Measurements from ENCODE around the gene THNSL1.

Gene THNSL1

DNA sequence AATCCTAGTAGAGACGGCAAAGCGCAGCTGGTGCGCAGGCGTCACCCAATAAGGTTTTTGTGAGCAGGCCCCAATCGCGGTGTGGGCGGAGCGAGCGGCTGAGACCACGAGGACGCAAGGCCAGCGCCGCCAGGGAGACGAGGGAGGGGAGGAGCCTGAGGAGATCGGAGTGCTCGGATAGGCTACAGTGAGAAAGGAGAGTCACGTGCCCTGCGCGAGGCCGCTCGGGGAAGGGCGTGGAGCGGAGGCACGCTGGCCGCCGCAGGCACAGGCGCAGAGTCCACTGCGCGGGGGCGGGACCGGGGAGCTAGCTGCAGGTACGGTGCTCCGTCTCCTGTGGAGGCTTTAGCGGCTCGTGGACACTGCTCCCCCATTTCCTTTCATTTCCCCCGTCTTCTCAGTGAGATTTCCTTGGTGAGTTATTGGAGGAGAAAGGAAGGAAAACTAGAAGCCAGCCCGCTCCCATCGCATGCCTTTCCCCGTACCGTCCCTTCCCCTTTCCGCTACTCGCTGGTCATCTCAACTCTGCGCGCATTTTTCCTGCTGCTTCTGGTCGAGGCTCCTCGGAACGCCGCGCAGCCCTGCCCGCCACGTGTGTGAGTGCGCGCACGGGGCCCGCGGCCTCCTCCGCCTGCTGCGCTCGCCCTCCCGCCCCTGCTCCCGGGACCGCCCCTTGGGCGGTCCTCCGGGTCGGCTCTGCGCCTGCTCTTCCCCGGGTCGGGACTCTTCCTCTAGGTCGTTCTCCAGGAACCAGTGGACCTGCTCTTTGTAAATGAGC, at the start of gene THNSL1 (continued):
- TF ChIP-seq, protein P1, sequence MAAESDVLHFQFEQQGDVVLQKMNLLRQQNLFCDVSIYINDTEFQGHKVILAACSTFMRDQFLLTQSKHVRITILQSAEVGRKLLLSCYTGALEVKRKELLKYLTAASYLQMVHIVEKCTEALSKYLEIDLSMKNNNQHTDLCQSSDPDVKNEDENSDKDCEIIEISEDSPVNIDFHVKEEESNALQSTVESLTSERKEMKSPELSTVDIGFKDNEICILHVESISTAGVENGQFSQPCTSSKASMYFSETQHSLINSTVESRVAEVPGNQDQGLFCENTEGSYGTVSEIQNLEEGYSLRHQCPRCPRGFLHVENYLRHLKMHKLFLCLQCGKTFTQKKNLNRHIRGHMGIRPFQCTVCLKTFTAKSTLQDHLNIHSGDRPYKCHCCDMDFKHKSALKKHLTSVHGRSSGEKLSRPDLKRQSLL (tag by site-specific recombination; IDR thresholded peaks at IDR 0.05) = 0 out of 2 replicates have a peak, but pooled peaks have one; percentile 45
- peak; percentile 69; the same call in 1 of the 2 replicates for TF ChIP-seq ZNF394 (tag by site-specific recombination; IDR thresholded peaks at IDR 0.05; ENCODE audit: borderline replicate concordance)
- no peak for TF ChIP-seq ZNF548 (tag by site-specific recombination; IDR thresholded peaks at IDR 0.05)
- TF ChIP-seq ZNF335 (tag by site-specific recombination; conservative IDR thresholded peaks at IDR 0.05) = peak; percentile 90
- TF ChIP-seq ZXDB (tag by site-specific recombination; IDR thresholded peaks at IDR 0.05) = peak; percentile 98
- peak; percentile 83; the same call in 1 of the 2 replicates for TF ChIP-seq KLF8 (tag by site-specific recombination; IDR thresholded peaks at IDR 0.05)
- TF ChIP-seq, protein P2, sequence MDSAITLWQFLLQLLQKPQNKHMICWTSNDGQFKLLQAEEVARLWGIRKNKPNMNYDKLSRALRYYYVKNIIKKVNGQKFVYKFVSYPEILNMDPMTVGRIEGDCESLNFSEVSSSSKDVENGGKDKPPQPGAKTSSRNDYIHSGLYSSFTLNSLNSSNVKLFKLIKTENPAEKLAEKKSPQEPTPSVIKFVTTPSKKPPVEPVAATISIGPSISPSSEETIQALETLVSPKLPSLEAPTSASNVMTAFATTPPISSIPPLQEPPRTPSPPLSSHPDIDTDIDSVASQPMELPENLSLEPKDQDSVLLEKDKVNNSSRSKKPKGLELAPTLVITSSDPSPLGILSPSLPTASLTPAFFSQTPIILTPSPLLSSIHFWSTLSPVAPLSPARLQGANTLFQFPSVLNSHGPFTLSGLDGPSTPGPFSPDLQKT (IDR thresholded peaks at IDR 0.05; ENCODE audit: borderline replicate concordance, low read depth, low read length) = no peak
- TF ChIP-seq, protein P3, sequence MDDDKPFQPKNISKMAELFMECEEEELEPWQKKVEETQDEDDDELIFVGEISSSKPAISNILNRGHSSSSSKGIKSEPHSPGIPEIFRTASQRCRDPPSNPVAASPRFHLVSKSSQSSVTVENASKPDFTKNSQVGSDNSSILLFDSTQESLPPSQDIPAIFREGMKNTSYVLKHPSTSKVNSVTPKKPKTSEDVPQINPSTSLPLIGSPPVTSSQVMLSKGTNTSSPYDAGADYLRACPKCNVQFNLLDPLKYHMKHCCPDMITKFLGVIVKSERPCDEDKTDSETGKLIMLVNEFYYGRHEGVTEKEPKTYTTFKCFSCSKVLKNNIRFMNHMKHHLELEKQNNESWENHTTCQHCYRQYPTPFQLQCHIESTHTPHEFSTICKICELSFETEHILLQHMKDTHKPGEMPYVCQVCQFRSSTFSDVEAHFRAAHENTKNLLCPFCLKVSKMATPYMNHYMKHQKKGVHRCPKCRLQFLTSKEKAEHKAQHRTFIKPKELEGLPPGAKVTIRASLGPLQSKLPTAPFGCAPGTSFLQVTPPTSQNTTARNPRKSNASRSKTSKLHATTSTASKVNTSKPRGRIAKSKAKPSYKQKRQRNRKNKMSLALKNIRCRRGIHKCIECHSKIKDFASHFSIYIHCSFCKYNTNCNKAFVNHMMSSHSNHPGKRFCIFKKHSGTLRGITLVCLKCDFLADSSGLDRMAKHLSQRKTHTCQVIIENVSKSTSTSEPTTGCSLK (tag by site-specific recombination; IDR thresholded peaks at IDR 0.05) = no peak
- TF ChIP-seq ZSCAN23 (tag by site-specific recombination; IDR thresholded peaks at IDR 0.05) = no peak; the same call in 1 of the 2 replicates
- peak; percentile 22; the same call in 1 of the 2 replicates for TF ChIP-seq ZBTB21 (tag by site-specific recombination; IDR thresholded peaks at IDR 0.05)
- peak; percentile 91 for TF ChIP-seq KLF9 (tag by site-specific recombination; IDR thresholded peaks at IDR 0.05; ENCODE audit: low read depth)
- peak; percentile 59 for TF ChIP-seq SCRT2 (tag by site-specific recombination; IDR thresholded peaks at IDR 0.05)
- TF ChIP-seq, protein P4, sequence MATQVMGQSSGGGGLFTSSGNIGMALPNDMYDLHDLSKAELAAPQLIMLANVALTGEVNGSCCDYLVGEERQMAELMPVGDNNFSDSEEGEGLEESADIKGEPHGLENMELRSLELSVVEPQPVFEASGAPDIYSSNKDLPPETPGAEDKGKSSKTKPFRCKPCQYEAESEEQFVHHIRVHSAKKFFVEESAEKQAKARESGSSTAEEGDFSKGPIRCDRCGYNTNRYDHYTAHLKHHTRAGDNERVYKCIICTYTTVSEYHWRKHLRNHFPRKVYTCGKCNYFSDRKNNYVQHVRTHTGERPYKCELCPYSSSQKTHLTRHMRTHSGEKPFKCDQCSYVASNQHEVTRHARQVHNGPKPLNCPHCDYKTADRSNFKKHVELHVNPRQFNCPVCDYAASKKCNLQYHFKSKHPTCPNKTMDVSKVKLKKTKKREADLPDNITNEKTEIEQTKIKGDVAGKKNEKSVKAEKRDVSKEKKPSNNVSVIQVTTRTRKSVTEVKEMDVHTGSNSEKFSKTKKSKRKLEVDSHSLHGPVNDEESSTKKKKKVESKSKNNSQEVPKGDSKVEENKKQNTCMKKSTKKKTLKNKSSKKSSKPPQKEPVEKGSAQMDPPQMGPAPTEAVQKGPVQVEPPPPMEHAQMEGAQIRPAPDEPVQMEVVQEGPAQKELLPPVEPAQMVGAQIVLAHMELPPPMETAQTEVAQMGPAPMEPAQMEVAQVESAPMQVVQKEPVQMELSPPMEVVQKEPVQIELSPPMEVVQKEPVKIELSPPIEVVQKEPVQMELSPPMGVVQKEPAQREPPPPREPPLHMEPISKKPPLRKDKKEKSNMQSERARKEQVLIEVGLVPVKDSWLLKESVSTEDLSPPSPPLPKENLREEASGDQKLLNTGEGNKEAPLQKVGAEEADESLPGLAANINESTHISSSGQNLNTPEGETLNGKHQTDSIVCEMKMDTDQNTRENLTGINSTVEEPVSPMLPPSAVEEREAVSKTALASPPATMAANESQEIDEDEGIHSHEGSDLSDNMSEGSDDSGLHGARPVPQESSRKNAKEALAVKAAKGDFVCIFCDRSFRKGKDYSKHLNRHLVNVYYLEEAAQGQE (tag by site-specific recombination; IDR thresholded peaks at IDR 0.05) = peak; percentile 39; the same call in 1 of the 2 replicates
- no peak for TF ChIP-seq SCRT1 (tag by site-specific recombination; IDR thresholded peaks at IDR 0.05; ENCODE audit: borderline replicate concordance)
- TF ChIP-seq, protein P5, sequence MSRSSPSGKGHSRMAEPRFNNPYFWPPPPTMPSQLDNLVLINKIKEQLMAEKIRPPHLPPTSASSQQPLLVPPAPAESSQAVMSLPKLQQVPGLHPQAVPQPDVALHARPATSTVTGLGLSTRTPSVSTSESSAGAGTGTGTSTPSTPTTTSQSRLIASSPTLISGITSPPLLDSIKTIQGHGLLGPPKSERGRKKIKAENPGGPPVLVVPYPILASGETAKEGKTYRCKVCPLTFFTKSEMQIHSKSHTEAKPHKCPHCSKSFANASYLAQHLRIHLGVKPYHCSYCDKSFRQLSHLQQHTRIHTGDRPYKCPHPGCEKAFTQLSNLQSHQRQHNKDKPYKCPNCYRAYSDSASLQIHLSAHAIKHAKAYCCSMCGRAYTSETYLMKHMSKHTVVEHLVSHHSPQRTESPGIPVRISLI (tag by site-specific recombination; IDR thresholded peaks at IDR 0.05) = no peak
- TF ChIP-seq ZNF510 (tag by site-specific recombination; IDR thresholded peaks at IDR 0.05; ENCODE audit: insufficient replicate concordance) = no peak
- peak; percentile 66 for TF ChIP-seq EGR2 (tag by site-specific recombination; IDR thresholded peaks at IDR 0.05; ENCODE audit: low read depth)
- TF ChIP-seq ZNF37A (tag by site-specific recombination; IDR thresholded peaks at IDR 0.05) = no peak
- TF ChIP-seq ZNF501 (tag by site-specific recombination; IDR thresholded peaks at IDR 0.05) = peak; percentile 97
- TF ChIP-seq GLI4 (tag by site-specific recombination; IDR thresholded peaks at IDR 0.05) = no peak; the same call in none of the 2 replicates
- TF ChIP-seq, protein P6, sequence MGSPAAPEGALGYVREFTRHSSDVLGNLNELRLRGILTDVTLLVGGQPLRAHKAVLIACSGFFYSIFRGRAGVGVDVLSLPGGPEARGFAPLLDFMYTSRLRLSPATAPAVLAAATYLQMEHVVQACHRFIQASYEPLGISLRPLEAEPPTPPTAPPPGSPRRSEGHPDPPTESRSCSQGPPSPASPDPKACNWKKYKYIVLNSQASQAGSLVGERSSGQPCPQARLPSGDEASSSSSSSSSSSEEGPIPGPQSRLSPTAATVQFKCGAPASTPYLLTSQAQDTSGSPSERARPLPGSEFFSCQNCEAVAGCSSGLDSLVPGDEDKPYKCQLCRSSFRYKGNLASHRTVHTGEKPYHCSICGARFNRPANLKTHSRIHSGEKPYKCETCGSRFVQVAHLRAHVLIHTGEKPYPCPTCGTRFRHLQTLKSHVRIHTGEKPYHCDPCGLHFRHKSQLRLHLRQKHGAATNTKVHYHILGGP (tag by site-specific recombination; IDR thresholded peaks at IDR 0.05) = no peak
- TF ChIP-seq, protein P7, sequence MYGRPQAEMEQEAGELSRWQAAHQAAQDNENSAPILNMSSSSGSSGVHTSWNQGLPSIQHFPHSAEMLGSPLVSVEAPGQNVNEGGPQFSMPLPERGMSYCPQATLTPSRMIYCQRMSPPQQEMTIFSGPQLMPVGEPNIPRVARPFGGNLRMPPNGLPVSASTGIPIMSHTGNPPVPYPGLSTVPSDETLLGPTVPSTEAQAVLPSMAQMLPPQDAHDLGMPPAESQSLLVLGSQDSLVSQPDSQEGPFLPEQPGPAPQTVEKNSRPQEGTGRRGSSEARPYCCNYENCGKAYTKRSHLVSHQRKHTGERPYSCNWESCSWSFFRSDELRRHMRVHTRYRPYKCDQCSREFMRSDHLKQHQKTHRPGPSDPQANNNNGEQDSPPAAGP (tag by site-specific recombination; IDR thresholded peaks at IDR 0.05) = peak; percentile 92
- TF ChIP-seq FEZF1 (tag by site-specific recombination; IDR thresholded peaks at IDR 0.05) = no peak; the same call in 1 of the 2 replicates
- no peak for TF ChIP-seq ZNF112 (tag by site-specific recombination; IDR thresholded peaks at IDR 0.05)
- no peak for TF ChIP-seq ZNF701 (tag by site-specific recombination; IDR thresholded peaks at IDR 0.05)
